Lung (tissue), 12 donors: ENCODE measurements around the gene ZNF593OS. TPM values are rescaled to one million over a fixed set of nuclear protein-coding genes. Genes with fewer than 3 reads are reported as not detected.

Experiments
- ATAC-seq: fragments of 200-7000 bp; cut with Tn5 transposase; one replicate; pipeline ENCODE4 v1.9.1; 2020; ENCODE audit warnings: moderate number of reproducible peaks; ENCODE audit not compliant: insufficient read depth, low FRiP score
- DNase-seq, 3 donors: peaks; one replicate each; pipeline ENCODE4 v3.0.0-alpha.2; 2013 to 2017
- H3K27ac ChIP-seq, 2 donors: one replicate each; pipeline ENCODE4 v1.5.1; 2013; ENCODE audit warnings: mild to moderate bottlenecking in 2 of 2, moderate library complexity in 2 of 2, control low read depth in 1 of 2, inconsistent platforms in 1 of 2, low read depth in 1 of 2, low read length in 1 of 2
- H3K27me3 ChIP-seq, 3 donors: one replicate each; pipeline ENCODE4 v1.5.1; 2013; ENCODE audit warnings: low read length in 2 of 3; ENCODE audit not compliant: control insufficient read depth in 3 of 3, insufficient read depth in 3 of 3
- H3K36me3 ChIP-seq, 4 donors: one replicate each; pipeline ENCODE4 v1.5.1; 2013; ENCODE audit warnings: low read length in 4 of 4, mild to moderate bottlenecking in 1 of 4, moderate library complexity in 1 of 4; ENCODE audit not compliant: control insufficient read depth in 4 of 4, insufficient read depth in 4 of 4
- H3K4me1 ChIP-seq, 5 donors: one replicate each; pipeline ENCODE4 v1.5.1; 2013; ENCODE audit warnings: low read length in 5 of 5, mild to moderate bottlenecking in 2 of 5, moderate library complexity in 1 of 5; ENCODE audit not compliant: control insufficient read depth in 5 of 5, insufficient read depth in 5 of 5
- H3K4me3 ChIP-seq: one replicate; pipeline ENCODE4 v1.5.1; 2013; ENCODE audit warnings: mild to moderate bottlenecking, control low read depth, moderate library complexity
- H3K9ac ChIP-seq, 2 donors: one replicate each; pipeline ENCODE4 v1.5.1; 2013; ENCODE audit warnings: low read length in 2 of 2, control low read depth in 1 of 2; ENCODE audit not compliant: insufficient read depth in 1 of 2
- H3K9me3 ChIP-seq, 4 donors: one replicate each; pipeline ENCODE4 v1.5.1; 2013; ENCODE audit warnings: low read length in 3 of 4, mild to moderate bottlenecking in 1 of 4, moderate library complexity in 1 of 4; ENCODE audit not compliant: control insufficient read depth in 4 of 4, insufficient read depth in 3 of 4
- WGBS, 2 donors: extraction: QIAGEN DNeasy Blood & Tissue Kit; methylation state at CpG; one replicate each; pipeline ENCODE4 v1.1.7; 2013; 5-methylcytosine and 5-hydroxymethylcytosine counted together
- polyA plus RNA-seq, 2 donors: library from polyadenylated mRNA; stranded (reverse); fragments of 200-250 nt; gene quantifications; one replicate each; pipeline ENCODE4 v1.2.1, GENCODE V29; 2013
- total RNA-seq, 2 donors: library from RNA; depleted of rRNA in 1 of 2; stranded (reverse); fragments of >200 nt in 1 of 2; gene quantifications; one replicate each; pipeline ENCODE4 v1.2.1, GENCODE V29; 2014 to 2021
- TF ChIP-seq, protein P1 (sequence below): IDR thresholded peaks from 2 replicates; pipeline ENCODE4 v1.5.1; 2012; ENCODE audit warnings: mild to moderate bottlenecking; ENCODE audit errors: control extremely low read depth, extremely low read depth
- donor health status: control.
- donor health status: control.
- donor health status: Bipolar disorder and iron deficiency.
- donor health status: healthy.
- donor health status: DM: yes; HTN: yes; CAD: no.

Gene ZNF593OS
- total and polyA plus RNA-seq, 4 donors = 0.29 to 0.65 TPM; not detected in 2

DNA sequence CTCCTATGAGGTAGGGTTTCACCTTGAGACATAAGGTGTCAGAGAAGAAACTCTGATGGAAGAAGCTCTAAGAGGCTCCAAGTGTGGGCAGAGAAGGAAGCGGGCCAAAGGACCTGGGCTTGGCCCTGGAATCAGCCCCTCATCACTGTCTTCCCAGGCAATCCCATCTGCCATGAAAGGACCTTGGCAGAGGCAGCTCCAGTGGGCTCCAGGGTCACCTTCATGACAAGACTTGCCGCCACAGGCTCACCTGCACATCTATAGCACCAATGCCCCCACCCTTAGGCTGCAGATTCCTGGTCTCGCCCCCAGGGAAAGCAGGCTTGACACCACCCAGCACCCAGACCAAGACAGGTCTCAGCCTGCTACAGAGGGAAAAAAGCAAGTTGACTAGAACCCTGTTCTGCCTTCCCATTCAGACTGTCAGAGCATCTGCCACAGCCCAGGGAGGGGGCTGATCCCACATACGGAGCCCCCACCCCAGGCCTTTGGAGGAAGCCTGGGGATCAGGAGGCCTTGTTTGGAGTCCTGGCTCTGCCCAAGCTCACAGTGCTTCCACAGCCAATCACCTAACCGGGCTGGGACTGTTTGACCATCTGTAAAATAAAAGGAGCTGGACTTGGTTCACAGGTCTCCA is 13.2 kb downstream of the ZNF593OS start:
- Histone ChIP-seq H3K27ac (peak overlapping the region; percentile 28 to 86), H3K27me3 (no peaks in the 10 kb centered on the region), H3K36me3 (no peaks in the 10 kb centered on the region), H3K4me1 (peaks cover 0 to 48% (median 6%) of the 10 kb centered on the region in 5 donors), H3K9me3 (no peaks in the 10 kb centered on the region), H3K9ac (no peak overlapping the region), H3K4me3 (no peak overlapping the region)
- 77 to 92% methylated on average over 5 of the region's 5 CpGs for WGBS, 2 donors
- no peak for ATAC-seq
- DNase-seq = peak in 1 of 3 donors; percentile 2
- TF ChIP-seq, protein P1, sequence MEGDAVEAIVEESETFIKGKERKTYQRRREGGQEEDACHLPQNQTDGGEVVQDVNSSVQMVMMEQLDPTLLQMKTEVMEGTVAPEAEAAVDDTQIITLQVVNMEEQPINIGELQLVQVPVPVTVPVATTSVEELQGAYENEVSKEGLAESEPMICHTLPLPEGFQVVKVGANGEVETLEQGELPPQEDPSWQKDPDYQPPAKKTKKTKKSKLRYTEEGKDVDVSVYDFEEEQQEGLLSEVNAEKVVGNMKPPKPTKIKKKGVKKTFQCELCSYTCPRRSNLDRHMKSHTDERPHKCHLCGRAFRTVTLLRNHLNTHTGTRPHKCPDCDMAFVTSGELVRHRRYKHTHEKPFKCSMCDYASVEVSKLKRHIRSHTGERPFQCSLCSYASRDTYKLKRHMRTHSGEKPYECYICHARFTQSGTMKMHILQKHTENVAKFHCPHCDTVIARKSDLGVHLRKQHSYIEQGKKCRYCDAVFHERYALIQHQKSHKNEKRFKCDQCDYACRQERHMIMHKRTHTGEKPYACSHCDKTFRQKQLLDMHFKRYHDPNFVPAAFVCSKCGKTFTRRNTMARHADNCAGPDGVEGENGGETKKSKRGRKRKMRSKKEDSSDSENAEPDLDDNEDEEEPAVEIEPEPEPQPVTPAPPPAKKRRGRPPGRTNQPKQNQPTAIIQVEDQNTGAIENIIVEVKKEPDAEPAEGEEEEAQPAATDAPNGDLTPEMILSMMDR = no peak

DNA sequence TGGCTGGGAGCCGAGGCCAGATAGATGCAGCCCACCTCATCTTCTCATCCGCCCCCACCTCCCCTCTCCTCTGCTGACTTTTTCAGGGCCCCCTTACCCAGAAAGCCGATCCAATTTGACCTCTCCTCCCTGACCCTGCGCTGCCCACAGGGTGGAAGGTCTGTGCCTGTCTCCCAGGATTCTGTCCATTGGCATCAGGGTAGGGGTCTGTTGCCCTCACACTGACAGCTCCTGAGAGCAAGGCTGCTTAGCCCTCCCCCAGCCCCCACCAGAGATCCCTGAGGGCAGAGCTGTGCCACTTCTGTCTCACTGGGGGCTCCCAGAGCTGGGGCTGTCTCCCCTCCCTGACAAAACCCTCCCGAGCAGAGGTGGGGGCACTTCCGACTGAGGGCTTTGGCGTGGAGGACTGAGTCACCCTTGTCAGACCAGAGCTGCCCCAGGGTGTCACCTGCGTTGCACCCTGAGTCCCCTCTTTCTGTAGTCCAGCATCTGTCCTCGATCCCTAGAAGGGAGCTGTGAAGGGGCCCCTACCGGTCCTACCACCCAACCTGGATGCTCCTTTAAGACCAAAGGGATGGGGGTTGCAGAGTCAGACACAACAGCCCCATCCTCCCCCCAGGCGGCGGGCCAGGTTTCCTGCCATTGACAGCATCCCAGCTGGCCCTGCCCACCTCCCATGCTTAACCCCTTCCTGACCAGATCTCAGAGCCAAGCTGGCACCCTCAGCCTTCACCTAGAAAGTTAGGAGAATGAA is 15.2 kb downstream of the ZNF593OS start:
- Histone ChIP-seq H3K9me3 (no peaks in the 10 kb centered on the region), H3K27ac (peak overlapping the region; percentile 18 to 60), H3K36me3 (no peaks in the 10 kb centered on the region), H3K4me3 (no peak overlapping the region), H3K9ac (no peak overlapping the region), H3K27me3 (no peaks in the 10 kb centered on the region), H3K4me1 (peaks cover 0 to 44% (median 6%) of the 10 kb centered on the region in 5 donors)
- 19 to 27% methylated on average over 11 to 12 of the region's 12 CpGs for WGBS, 2 donors
- TF ChIP-seq, protein P1 = no peak
- ATAC-seq (no peak), DNase-seq (peak; percentile 14 to 47 (median 26))

DNA sequence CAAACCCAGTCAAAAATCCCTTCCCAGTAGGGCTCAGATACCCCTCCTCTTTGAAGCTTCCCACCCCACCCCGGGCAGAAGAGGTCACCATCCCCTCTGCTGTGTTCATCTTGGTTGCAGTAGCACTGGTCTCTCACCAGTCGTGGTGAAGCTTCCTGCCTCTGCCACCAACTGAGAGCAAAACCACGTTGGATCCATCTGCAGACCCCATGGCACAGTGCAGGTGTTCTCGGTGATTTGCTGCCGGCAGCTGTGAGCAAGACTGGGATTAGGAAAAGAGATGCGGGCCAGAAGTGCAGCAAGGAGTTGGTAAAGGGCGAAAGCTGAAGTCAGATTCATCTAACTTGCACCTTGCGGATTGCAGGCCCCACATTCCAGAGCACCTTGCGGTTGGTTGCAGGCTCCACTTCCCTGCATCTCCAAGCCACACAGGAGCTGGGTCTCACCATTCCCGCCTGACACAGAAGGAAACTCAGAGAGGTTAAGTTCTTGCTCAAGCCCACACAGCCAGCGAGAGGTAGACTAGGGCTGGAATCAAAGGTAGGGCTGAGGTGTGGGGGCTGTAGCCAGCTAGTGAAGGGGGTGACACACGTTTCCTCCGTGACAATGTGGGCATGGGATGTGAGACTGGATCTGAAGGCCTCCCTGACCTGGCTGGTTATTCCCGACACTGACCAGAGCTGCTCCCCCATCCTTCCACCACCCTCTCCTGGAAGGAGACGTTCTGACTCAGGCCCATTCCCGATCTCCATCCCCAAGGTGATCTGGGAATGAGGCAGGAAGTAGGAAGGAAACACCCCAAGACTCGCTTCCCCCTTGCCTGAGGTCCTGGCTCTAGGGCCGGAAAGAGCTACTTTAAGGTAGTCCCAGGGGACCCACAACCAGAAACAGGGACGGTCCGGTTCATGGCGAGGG is 16.0 kb downstream of the ZNF593OS start:
- WGBS, 2 donors = 55 to 57% methylated on average over 21 of the region's 21 CpGs
- peaks cover 0 to 37% (median 3%) of the 10 kb centered on the region in 5 donors for H3K4me1 ChIP-seq
- TF ChIP-seq, protein P1 = no peak
- no peaks in the 10 kb centered on the region for H3K27me3 ChIP-seq
- H3K4me3 ChIP-seq = no peak overlapping the region
- H3K9me3 ChIP-seq = no peaks in the 10 kb centered on the region
- ATAC-seq = no peak
- no peak overlapping the region for H3K9ac ChIP-seq
- H3K27ac ChIP-seq = peak overlapping the region; percentile 41 to 60
- no peak for DNase-seq
- H3K36me3 ChIP-seq = no peaks in the 10 kb centered on the region
